ENCODE results near the gene TMEM233.
"Not testable (repeated sequence)": the region's sequence is repeated elsewhere in the genome, so short reads cannot be mapped to it uniquely, and the experiment has no call there.

Gene TMEM233

GRCh38 chr12:119613319-119613936 is 19.9 kb downstream of the TMEM233 start:
- no peak for DNase-seq

- DNase-seq: no peak
Observed at GRCh38 chr12:119614705-119615104, 21.1 kb downstream of the TMEM233 start.

GRCh38 chr12:119615518-119616475 is 22.2 kb downstream of the TMEM233 start:
- no peak for DNase-seq

GRCh38 chr12:119618328-119618896 is 24.8 kb downstream of the TMEM233 start:
- not testable (repeated sequence) for DNase-seq

- no peak for DNase-seq
Observed at GRCh38 chr12:119620490-119620889, 26.9 kb downstream of the TMEM233 start.

- no peak for DNase-seq
Observed at GRCh38 chr12:119621878-119622277, 28.3 kb downstream of the TMEM233 start.

- no peak for DNase-seq
Observed at GRCh38 chr12:119624966-119625365, 31.4 kb downstream of the TMEM233 start.

GRCh38 chr12:119627019-119627643 is 33.6 kb downstream of the TMEM233 start:
- DNase-seq: no peak

GRCh38 chr12:119627686-119628085 is 34.1 kb downstream of the TMEM233 start:
- no peak for DNase-seq

- DNase-seq: no peak
Observed at GRCh38 chr12:119630223-119630780, 36.7 kb downstream of the TMEM233 start.

- no peak for DNase-seq
Observed at GRCh38 chr12:119630962-119631550, 37.5 kb downstream of the TMEM233 start.

GRCh38 chr12:119631930-119632678 is 38.5 kb downstream of the TMEM233 start:
- DNase-seq: no peak

- no peak for DNase-seq
Observed at GRCh38 chr12:119634743-119635142, 41.2 kb downstream of the TMEM233 start.

- no peak for DNase-seq
Observed at GRCh38 chr12:119642986-119643385, 49.4 kb downstream of the TMEM233 start.

- no peak for DNase-seq
Observed at GRCh38 chr12:119644930-119645329, 51.4 kb downstream of the TMEM233 start.

- DNase-seq: no peak
Observed at GRCh38 chr12:119645535-119646059, 52.0 kb downstream of the TMEM233 start.

GRCh38 chr12:119649202-119649808 is 55.7 kb downstream of the TMEM233 start:
- DNase-seq: peak in 1 of 6 experiments; percentile 1

- DNase-seq: no peak
Observed at GRCh38 chr12:119652665-119653064, 59.1 kb downstream of the TMEM233 start.

- DNase-seq: not testable (repeated sequence)
Observed at GRCh38 chr12:119657001-119657400, 63.4 kb downstream of the TMEM233 start.

GRCh38 chr12:119658166-119658565 is 64.6 kb downstream of the TMEM233 start:
- DNase-seq: not testable (repeated sequence)

Data from stimulated activated naive CD4-positive, alpha-beta T cell (primary cell).